Right ventricle myocardium inferior (tissue), 1 donor: ENCODE data around the gene KRT20. TPM values are rescaled to one million over a fixed set of nuclear protein-coding genes. Genes with fewer than 3 reads are reported as not detected.

ENCODE experiments used
- ATAC-seq: fragments of 200-7000 bp; cut with Tn5 transposase; one replicate; pipeline ENCODE4 v1.9.1; 2020; ENCODE audit warnings: mild to moderate bottlenecking, moderate library complexity
- DNase-seq: peaks from one replicate; pipeline ENCODE4 v3.0.0; 2021; ENCODE audit errors: missing footprints
- intact Hi-C: fragments of 100-400 bp; cut with DNase I; formaldehyde crosslinking; loops from one replicate; pipeline ENCODE4 v1.11.0; 2022
- total RNA-seq: library from RNA; stranded (reverse); fragmentation: NEBNext Ultra II Directional; extraction: Animal tissue kit (Norgen Biotek cat#: 25700); gene quantifications from one replicate; pipeline ENCODE4 v1.2.1, GENCODE V29; 2021
- donor health status: DM: no; HTN: yes; CAD: no; lungs with severe emphysema.

KRT20 gene
- total RNA-seq, 1 donor from 2014 or later: not detected

GRCh38 chr17:40828454-40829044 is 56.5 kb downstream of the KRT20 start:
- intact Hi-C loops: no loop called here
- ATAC-seq: no peak
- no peak for DNase-seq

- ATAC-seq (no peak), DNase-seq (no peak)
- intact Hi-C loops: no loop called here
Observed at GRCh38 chr17:40827746-40828453, 57.1 kb downstream of the KRT20 start.

Other genes with a start within 250 kb of the KRT20 start
- gene SMARCE1, start 237.4 kb downstream of the KRT20 start, total RNA-seq: 56.9 TPM
- 0.41 TPM for gene KRT222, start 220.1 kb downstream of the KRT20 start, total RNA-seq
- gene KRT24, start 181.5 kb downstream of the KRT20 start, total RNA-seq: not detected
- not detected for gene KRT25, start 129.9 kb downstream of the KRT20 start, total RNA-seq
- gene KRT26, start 113.0 kb downstream of the KRT20 start, total RNA-seq: not detected
- not detected for gene KRT27, start 102.7 kb downstream of the KRT20 start, total RNA-seq
- gene KRT28, start 85.3 kb downstream of the KRT20 start, total RNA-seq: not detected
- gene KRT10, start 62.6 kb downstream of the KRT20 start, total RNA-seq: 48.0 TPM
- gene KRT12, start 18.0 kb downstream of the KRT20 start, total RNA-seq: not detected
- gene KRT23, start 52.4 kb upstream of the KRT20 start, total RNA-seq: 0.16 TPM
- not detected for gene KRT39, start 81.7 kb upstream of the KRT20 start, total RNA-seq
- not detected for gene KRT40, start 99.1 kb upstream of the KRT20 start, total RNA-seq
- gene KRTAP3-3, start 108.9 kb upstream of the KRT20 start, total RNA-seq: not detected
- not detected for gene KRTAP3-2, start 114.7 kb upstream of the KRT20 start, total RNA-seq
- not detected for gene KRTAP3-1, start 123.9 kb upstream of the KRT20 start, total RNA-seq
- not detected for gene KRTAP1-5, start 142.0 kb upstream of the KRT20 start, total RNA-seq
- gene KRTAP1-4, start 145.0 kb upstream of the KRT20 start, total RNA-seq: not detected
- gene KRTAP1-3, start 149.6 kb upstream of the KRT20 start, total RNA-seq: not detected
- not detected for gene KRTAP1-1, start 156.2 kb upstream of the KRT20 start, total RNA-seq
- gene KRTAP2-1, start 162.1 kb upstream of the KRT20 start, total RNA-seq: not detected
- gene KRTAP2-2, start 170.0 kb upstream of the KRT20 start, total RNA-seq: not detected
- gene KRTAP2-3, start 174.9 kb upstream of the KRT20 start, total RNA-seq: not detected
- gene KRTAP2-4, start 180.6 kb upstream of the KRT20 start, total RNA-seq: not detected
- gene KRTAP4-7, start 198.9 kb upstream of the KRT20 start, total RNA-seq: not detected
- not detected for gene KRTAP4-8, start 212.9 kb upstream of the KRT20 start, total RNA-seq
- gene KRTAP4-16, start 217.0 kb upstream of the KRT20 start, total RNA-seq: not detected
- not detected for gene KRTAP4-9, start 220.1 kb upstream of the KRT20 start, total RNA-seq
- not detected for gene KRTAP4-11, start 233.1 kb upstream of the KRT20 start, total RNA-seq
- not detected for gene KRTAP4-12, start 238.9 kb upstream of the KRT20 start, total RNA-seq